ENCODE results near the gene EDDM13.

DNA sequence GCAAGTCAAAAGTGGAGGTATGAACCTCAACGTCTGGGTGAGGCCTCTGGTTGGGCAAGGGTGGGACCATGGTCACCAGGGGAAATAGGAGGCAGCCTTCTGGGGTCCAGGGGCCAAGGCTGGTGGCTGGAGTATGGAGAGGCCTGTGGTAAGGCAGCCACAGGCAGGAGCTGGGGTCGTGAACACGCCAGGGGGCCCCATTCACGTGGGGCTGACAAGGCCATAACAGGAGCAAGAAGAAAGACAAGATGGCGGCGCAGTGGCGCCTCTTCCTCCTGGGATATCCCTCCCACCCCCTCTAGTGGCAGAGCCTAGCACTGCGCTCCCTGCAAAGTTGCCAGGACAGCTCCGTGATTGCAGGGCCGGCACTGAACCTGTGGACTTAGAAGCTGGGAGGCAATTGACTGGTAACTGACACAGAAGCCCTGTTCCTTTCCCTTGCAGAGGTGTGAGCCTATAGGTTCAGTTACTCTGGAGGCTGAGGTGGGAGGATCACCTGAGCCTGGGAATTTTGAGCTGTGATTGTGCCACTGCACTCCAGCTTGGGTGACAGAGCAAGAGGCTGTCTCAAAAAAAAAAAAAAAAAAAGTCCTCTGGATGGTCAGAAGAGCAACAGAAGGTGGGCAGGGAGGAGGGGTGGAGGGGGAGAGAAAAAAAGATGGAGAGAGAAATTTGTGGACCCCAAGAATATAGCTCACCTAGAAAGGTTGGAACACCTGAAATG lies 19.7 kb upstream of the EDDM13 start:
- TF ChIP-seq POLR2AphosphoS5 (IDR thresholded peaks at IDR 0.05; ENCODE audit: low read depth, low read length) (no peak), POLR2A (IDR thresholded peaks at IDR 0.05; ENCODE audit: low read depth, low read length) (no peak)

Data from GM12892 (cell line).